ENCODE data around the gene ANKZF1. TPM values are rescaled to one million over a fixed set of nuclear protein-coding genes. Genes with fewer than 3 reads are reported as not detected.

The ANKZF1 gene
- polyA plus RNA-seq, 3 donors, result 7.6 to 79.3 (median 10.4) TPM

GRCh38 chr2:219186754-219187456 lies 42.7 kb upstream of the ANKZF1 start:
- Histone ChIP-seq H3K4me2 (replicated peaks; ENCODE audit: extremely low read depth, low read length, poor library complexity, severe bottlenecking) (no peak overlapping the region), H2AFZ (ENCODE audit: insufficient read depth, low read depth, low read length, poor library complexity, severe bottlenecking) (no peak overlapping the region), H3K27me3 (ENCODE audit: control insufficient read depth in 2 of 2, insufficient read depth in 2 of 2, low read length in 2 of 2) (no peaks in the 10 kb centered on the region), H3K9me3 (replicated peaks in 1 of 2; ENCODE audit: control insufficient read depth in 1 of 2, insufficient read depth in 1 of 2, low read length in 2 of 2) (no peaks in the 10 kb centered on the region), H3K27ac (ENCODE audit: low read depth in 1 of 2, low read length in 2 of 2) (no peak overlapping the region), H3K4me3 (replicated peaks in 1 of 3; ENCODE audit: low read depth in 2 of 3, low read length in 3 of 3) (no peak overlapping the region), H3K36me3 (replicated peaks in 1 of 2; ENCODE audit: control insufficient read depth in 1 of 2, insufficient read depth in 2 of 2, low read length in 2 of 2) (peaks cover 27 to 43% of the 10 kb centered on the region in 2 donors), H3K4me1 (ENCODE audit: control insufficient read depth in 1 of 2, insufficient read depth in 2 of 2, low read length in 2 of 2) (peaks cover 10 to 11% of the 10 kb centered on the region in 2 donors), H3K9ac (ENCODE audit: insufficient read depth, low read length, poor library complexity, severe bottlenecking) (no peak overlapping the region), H4K20me1 (ENCODE audit: insufficient read depth, low read length) (peaks cover 23% of the 10 kb centered on the region), H3K79me2 (ENCODE audit: insufficient read depth, low read length) (peaks cover 6% of the 10 kb centered on the region)
- intact Hi-C loops (cut with micrococcal nuclease), result no loop called here
- Mint-ChIP-seq H3K4me1 (peaks cover 13% of the 10 kb centered on the region), H3K4me3 (no peak overlapping the region), H3K27ac (no peak overlapping the region), H3K27me3 (ENCODE audit: low read depth in 3 of 3) (peaks cover 0 to 3% (median 0%) of the 10 kb centered on the region in 3 donors), H3K9me3 (peaks cover 0 to 2% (median 0%) of the 10 kb centered on the region in 7 donors), H3K36me3 (peaks cover 32 to 43% of the 10 kb centered on the region in 2 donors)
- TF ChIP-seq, protein P1, sequence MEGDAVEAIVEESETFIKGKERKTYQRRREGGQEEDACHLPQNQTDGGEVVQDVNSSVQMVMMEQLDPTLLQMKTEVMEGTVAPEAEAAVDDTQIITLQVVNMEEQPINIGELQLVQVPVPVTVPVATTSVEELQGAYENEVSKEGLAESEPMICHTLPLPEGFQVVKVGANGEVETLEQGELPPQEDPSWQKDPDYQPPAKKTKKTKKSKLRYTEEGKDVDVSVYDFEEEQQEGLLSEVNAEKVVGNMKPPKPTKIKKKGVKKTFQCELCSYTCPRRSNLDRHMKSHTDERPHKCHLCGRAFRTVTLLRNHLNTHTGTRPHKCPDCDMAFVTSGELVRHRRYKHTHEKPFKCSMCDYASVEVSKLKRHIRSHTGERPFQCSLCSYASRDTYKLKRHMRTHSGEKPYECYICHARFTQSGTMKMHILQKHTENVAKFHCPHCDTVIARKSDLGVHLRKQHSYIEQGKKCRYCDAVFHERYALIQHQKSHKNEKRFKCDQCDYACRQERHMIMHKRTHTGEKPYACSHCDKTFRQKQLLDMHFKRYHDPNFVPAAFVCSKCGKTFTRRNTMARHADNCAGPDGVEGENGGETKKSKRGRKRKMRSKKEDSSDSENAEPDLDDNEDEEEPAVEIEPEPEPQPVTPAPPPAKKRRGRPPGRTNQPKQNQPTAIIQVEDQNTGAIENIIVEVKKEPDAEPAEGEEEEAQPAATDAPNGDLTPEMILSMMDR (IDR thresholded peaks at IDR 0.05), result no peak
- no peak for DNase-seq
- 94% methylated on average over 5 of the region's 7 CpGs for WGBS (ENCODE audit: insufficient coverage)

DNA sequence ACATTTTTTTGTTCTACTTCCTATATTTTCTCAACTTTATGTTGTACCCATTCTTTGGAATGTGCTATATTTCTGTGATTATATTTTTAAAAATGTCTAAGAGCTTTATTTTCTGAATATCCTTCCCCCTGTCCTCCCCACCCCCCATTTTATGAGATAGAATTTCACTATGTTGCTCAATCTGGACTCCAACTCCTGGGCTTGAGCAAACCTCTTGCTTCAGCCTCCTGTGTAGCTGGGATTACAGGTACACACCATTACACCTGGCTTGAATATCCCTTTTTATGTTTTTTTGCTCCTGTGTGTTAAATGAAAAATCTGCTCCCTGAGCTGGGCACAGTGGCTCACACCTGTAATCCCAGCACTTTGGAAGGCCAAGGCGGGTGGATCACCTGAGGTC lies 32.2 kb upstream of the ANKZF1 start:
- Histone ChIP-seq H2AFZ (ENCODE audit: insufficient read depth, low read depth, low read length, poor library complexity, severe bottlenecking) (no peak overlapping the region), H3K4me2 (replicated peaks; ENCODE audit: extremely low read depth, low read length, poor library complexity, severe bottlenecking) (no peak overlapping the region), H3K4me3 (replicated peaks in 1 of 3; ENCODE audit: low read depth in 2 of 3, low read length in 3 of 3) (no peak overlapping the region), H3K79me2 (ENCODE audit: insufficient read depth, low read length) (no peaks in the 10 kb centered on the region), H3K36me3 (replicated peaks in 1 of 2; ENCODE audit: control insufficient read depth in 1 of 2, insufficient read depth in 2 of 2, low read length in 2 of 2) (no peaks in the 10 kb centered on the region), H3K27ac (ENCODE audit: low read depth in 1 of 2, low read length in 2 of 2) (no peak overlapping the region), H3K27me3 (ENCODE audit: control insufficient read depth in 2 of 2, insufficient read depth in 2 of 2, low read length in 2 of 2) (no peaks in the 10 kb centered on the region), H3K4me1 (ENCODE audit: control insufficient read depth in 1 of 2, insufficient read depth in 2 of 2, low read length in 2 of 2) (no peaks in the 10 kb centered on the region), H3K9ac (ENCODE audit: insufficient read depth, low read length, poor library complexity, severe bottlenecking) (no peak overlapping the region), H3K9me3 (replicated peaks in 1 of 2; ENCODE audit: control insufficient read depth in 1 of 2, insufficient read depth in 1 of 2, low read length in 2 of 2) (no peaks in the 10 kb centered on the region), H4K20me1 (ENCODE audit: insufficient read depth, low read length) (no peaks in the 10 kb centered on the region)
- Mint-ChIP-seq H3K9me3 (peaks cover 0 to 3% (median 0%) of the 10 kb centered on the region in 7 donors), H3K27ac (no peak overlapping the region), H3K4me1 (no peaks in the 10 kb centered on the region), H3K4me3 (no peak overlapping the region), H3K36me3 (no peaks in the 10 kb centered on the region), H3K27me3 (ENCODE audit: low read depth in 3 of 3) (peaks cover 2 to 19% (median 14%) of the 10 kb centered on the region in 3 donors)
- TF ChIP-seq, protein P1 (IDR thresholded peaks at IDR 0.05), result no peak
- 100% methylated on average over 1 of the region's 1 CpG for WGBS (ENCODE audit: insufficient coverage)
- intact Hi-C loops (cut with micrococcal nuclease), result no loop called here
- no peak for DNase-seq

All from CD14-positive monocyte (primary cell).